Neural progenitor cell (in vitro differentiated cells): Measurements from ENCODE around the gene CHGA. TPM values are rescaled to one million over a fixed set of nuclear protein-coding genes. Genes with fewer than 3 reads are reported as not detected.

Experiments
- DNase-seq: peaks from one replicate; pipeline ENCODE4 v3.0.0-alpha.2; 2016; ENCODE audit warnings: low spot score
- H2AFZ ChIP-seq: fragments of 200-600 bp; sonication (generic); replicated peaks from 2 replicates; pipeline ENCODE4 v1.6.1; 2016; ENCODE audit warnings: antibody characterized with exemption
- H3F3A ChIP-seq: fragments of 200-600 bp; sonication (generic); 2 replicates; pipeline ENCODE4 v1.6.1; 2016; ENCODE audit warnings: antibody characterized with exemption, low read depth
- H3K27ac ChIP-seq: fragments of 200-600 bp; sonication (generic); 2 replicates; pipeline ENCODE4 v1.5.1; 2016; ENCODE audit warnings: mild to moderate bottlenecking
- H3K27me3 ChIP-seq: fragments of 200-600 bp; sonication (generic); 2 replicates; pipeline ENCODE4 v1.6.1; 2016; ENCODE audit warnings: mild to moderate bottlenecking, moderate library complexity
- H3K36me3 ChIP-seq: fragments of 200-600 bp; sonication (generic); 2 replicates; pipeline ENCODE4 v1.5.1; 2016
- H3K4me1 ChIP-seq: fragments of 200-600 bp; sonication (generic); 2 replicates; pipeline ENCODE4 v1.6.1; 2016; ENCODE audit warnings: mixed run types
- H3K4me2 ChIP-seq: fragments of 200-600 bp; sonication (generic); 2 replicates; pipeline ENCODE4 v1.6.1; 2016
- H3K4me3 ChIP-seq: fragments of 200-600 bp; sonication (generic); 2 replicates; pipeline ENCODE4 v1.5.1; 2016
- H3K79me2 ChIP-seq: fragments of 200-600 bp; sonication (generic); 2 replicates; pipeline ENCODE4 v1.6.1; 2016; ENCODE audit warnings: low read depth
- H3K9ac ChIP-seq: fragments of 200-600 bp; sonication (generic); 2 replicates; pipeline ENCODE4 v1.6.1; 2016
- H3K9me3 ChIP-seq: fragments of 200-600 bp; sonication (generic); 2 replicates; pipeline ENCODE4 v1.5.1; 2016; ENCODE audit warnings: low read depth
- H4K20me1 ChIP-seq: fragments of 200-600 bp; sonication (generic); 2 replicates; pipeline ENCODE4 v1.6.1; 2016; ENCODE audit warnings: low read depth
- H3K27ac Mint-ChIP-seq: 3 replicates; pipeline ENCODE4 v1.8.0; 2021; ENCODE audit warnings: mixed read lengths
- H3K27me3 Mint-ChIP-seq: 2 replicates; pipeline ENCODE4 v1.8.0; 2022; ENCODE audit warnings: low read depth, mild to moderate bottlenecking, inconsistent platforms, moderate library complexity, mixed read lengths; ENCODE audit not compliant: insufficient read depth
- H3K36me3 Mint-ChIP-seq: 3 replicates; pipeline ENCODE4 v1.8.0; 2021; ENCODE audit warnings: mixed read lengths
- H3K4me1 Mint-ChIP-seq: 3 replicates; pipeline ENCODE4 v1.8.0; 2021; ENCODE audit warnings: mixed read lengths
- H3K4me3 Mint-ChIP-seq: 3 replicates; pipeline ENCODE4 v1.8.0; 2021; ENCODE audit warnings: mild to moderate bottlenecking, moderate library complexity, mixed read lengths
- H3K9me3 Mint-ChIP-seq: 3 replicates; pipeline ENCODE4 v1.8.0; 2020; ENCODE audit warnings: mixed read lengths
- CTCF ChIP-seq: fragments of 200-600 bp; sonication (generic); IDR thresholded peaks from 2 replicates; pipeline ENCODE4 v1.5.1; 2017; ENCODE audit warnings: antibody characterized with exemption, mild to moderate bottlenecking
- EZH2 ChIP-seq: fragments of 200-600 bp; sonication (generic); IDR thresholded peaks from 2 replicates; pipeline ENCODE4 v1.6.1; 2017; ENCODE audit warnings: antibody characterized with exemption, mild to moderate bottlenecking, moderate library complexity
- EZH2phosphoT487 ChIP-seq: fragments of 200-600 bp; sonication (generic); IDR thresholded peaks from 2 replicates; pipeline ENCODE4 v1.6.1; 2017; ENCODE audit warnings: antibody characterized with exemption
- total RNA-seq: library from RNA; depleted of rRNA; stranded (reverse); fragments of >200 nt; gene quantifications from 2 replicates; pipeline ENCODE4 v1.2.3, GENCODE V29; 2015; ENCODE audit warnings: low replicate concordance

Gene CHGA
- total RNA-seq, 1 donor from 2014 or later = not detected

GRCh38 chr14:92981726-92982125 is 58.8 kb downstream of the CHGA start:
- DNase-seq = no peak
- Histone ChIP-seq H3K4me3 (no peak overlapping the region), H2AFZ (no peak overlapping the region), H3K36me3 (no peaks in the 10 kb centered on the region), H3F3A (no peaks in the 10 kb centered on the region), H4K20me1 (no peaks in the 10 kb centered on the region), H3K4me1 (no peaks in the 10 kb centered on the region), H3K9ac (no peak overlapping the region), H3K27ac (no peak overlapping the region), H3K9me3 (no peaks in the 10 kb centered on the region), H3K27me3 (no peaks in the 10 kb centered on the region), H3K4me2 (no peak overlapping the region), H3K79me2 (no peaks in the 10 kb centered on the region)
- H3K27ac Mint-ChIP-seq = no peak overlapping the region
- no peaks in the 10 kb centered on the region for H3K4me1 Mint-ChIP-seq
- H3K36me3 Mint-ChIP-seq = peaks cover 21% of the 10 kb centered on the region
- TF ChIP-seq EZH2phosphoT487 (no peak), CTCF (no peak)
- H3K9me3 Mint-ChIP-seq = peaks cover 39% of the 10 kb centered on the region
- no peak overlapping the region for H3K4me3 Mint-ChIP-seq
- peaks cover 6% of the 10 kb centered on the region for H3K27me3 Mint-ChIP-seq

GRCh38 chr14:92982956-92983355 is 60.0 kb downstream of the CHGA start:
- no peak for TF ChIP-seq EZH2phosphoT487
- no peak for TF ChIP-seq CTCF
- H3K9ac ChIP-seq = no peak overlapping the region

GRCh38 chr14:92984082-92984788 is 61.3 kb downstream of the CHGA start:
- no peak for TF ChIP-seq EZH2phosphoT487
- no peak for TF ChIP-seq EZH2
- TF ChIP-seq CTCF = no peak
- Histone ChIP-seq H4K20me1 (no peaks in the 10 kb centered on the region), H3K4me1 (no peaks in the 10 kb centered on the region), H3K4me3 (no peak overlapping the region), H3K27ac (no peak overlapping the region), H3K27me3 (no peaks in the 10 kb centered on the region), H3K9ac (no peak overlapping the region), H3K36me3 (no peaks in the 10 kb centered on the region), H3K9me3 (no peaks in the 10 kb centered on the region), H3K4me2 (no peak overlapping the region), H2AFZ (no peak overlapping the region), H3K79me2 (no peaks in the 10 kb centered on the region), H3F3A (no peaks in the 10 kb centered on the region)
- no peak for DNase-seq
- Mint-ChIP-seq H3K4me1 (no peaks in the 10 kb centered on the region), H3K27ac (no peak overlapping the region), H3K9me3 (peaks cover 17% of the 10 kb centered on the region), H3K27me3 (no peaks in the 10 kb centered on the region), H3K4me3 (no peak overlapping the region), H3K36me3 (peaks cover 6% of the 10 kb centered on the region)

More at GRCh38 chr14:92982956-92983355, 60.0 kb downstream of the CHGA start:
- no peak for DNase-seq
- H3K9me3 Mint-ChIP-seq = peaks cover 29% of the 10 kb centered on the region
- H3K27ac Mint-ChIP-seq = no peak overlapping the region
- Histone ChIP-seq H3F3A (no peaks in the 10 kb centered on the region), H3K79me2 (no peaks in the 10 kb centered on the region), H3K27me3 (no peaks in the 10 kb centered on the region), H3K36me3 (no peaks in the 10 kb centered on the region), H3K4me3 (no peak overlapping the region), H2AFZ (no peak overlapping the region), H3K4me1 (no peaks in the 10 kb centered on the region), H3K4me2 (no peak overlapping the region), H4K20me1 (no peaks in the 10 kb centered on the region), H3K9me3 (no peaks in the 10 kb centered on the region), H3K27ac (no peak overlapping the region)
- no peaks in the 10 kb centered on the region for H3K4me1 Mint-ChIP-seq
- no peaks in the 10 kb centered on the region for H3K27me3 Mint-ChIP-seq
- H3K4me3 Mint-ChIP-seq = no peak overlapping the region
- peaks cover 12% of the 10 kb centered on the region for H3K36me3 Mint-ChIP-seq

Other genes starting within 250 kb of the CHGA start
- 71.8 and 87.0 TPM in 2 replicates for gene LGMN, start 174.5 kb upstream of the CHGA start, total RNA-seq
- gene GOLGA5, start 128.8 kb upstream of the CHGA start, total RNA-seq = 28.3 and 34.2 TPM in 2 replicates
- gene ITPK1, start 192.8 kb downstream of the CHGA start, total RNA-seq = 25.8 and 34.6 TPM in 2 replicates